SK-N-SH treated with all-trans-retinoic acid at 6 μM for 48 hours (cell line): Measurements from ENCODE around the gene CEP95.

Experiments
- TOX ChIP-seq: fragments of 250-450 bp; sonication (Bioruptor Pico); IDR thresholded peaks from 2 replicates; pipeline ENCODE4 v1.8.0; 2021; ENCODE audit warnings: mild to moderate bottlenecking, moderate library complexity, borderline replicate concordance
- TSHZ2 ChIP-seq: fragments of 250-450 bp; sonication (Bioruptor Pico); IDR thresholded peaks from 2 replicates; pipeline ENCODE4 v1.5.0; 2020; ENCODE audit warnings: mild to moderate bottlenecking, moderate library complexity
- ZFP3 ChIP-seq: fragments of 250-450 bp; sonication (Bioruptor Pico); IDR thresholded peaks from 2 replicates; pipeline ENCODE4 v1.5.0; 2020; ENCODE audit warnings: mild to moderate bottlenecking, moderate library complexity

- TF ChIP-seq TSHZ2 (CRISPR knock-in tag), result no peak
- no peak for TF ChIP-seq TOX
- no peak for TF ChIP-seq ZFP3 (CRISPR knock-in tag)
Observed at GRCh38 chr17:64574646-64575045, 67.9 kb downstream of the CEP95 start.
